GM23338 (cell line): Measurements from ENCODE around the gene PAX3. TPM values are rescaled to one million over a fixed set of nuclear protein-coding genes. Genes with fewer than 3 reads are reported as not detected.

Source experiments
- ATAC-seq: fragments of 200-7000 bp; cut with Tn5 transposase; 3 replicates; pipeline ENCODE4 v1.9.1; 2020
- DNase-seq: peaks from one replicate; pipeline ENCODE4 v3.0.0-alpha.2; 2015; ENCODE audit warnings: low spot score
- H2AFZ ChIP-seq: fragments of 200-600 bp; sonication (generic); 2 replicates; pipeline ENCODE4 v1.8.0; 2016; ENCODE audit warnings: antibody characterized with exemption, mild to moderate bottlenecking, moderate library complexity
- H3F3A ChIP-seq: fragments of 200-600 bp; sonication (generic); replicated peaks from 2 replicates; pipeline ENCODE4 v1.8.0; 2017; ENCODE audit warnings: antibody characterized with exemption, mixed run types, low read depth
- H3K27ac ChIP-seq: fragments of 200-600 bp; sonication (generic); 2 replicates; pipeline ENCODE4 v1.6.1; 2016; ENCODE audit warnings: low read depth
- H3K27me3 ChIP-seq: fragments of 200-600 bp; sonication (generic); 2 replicates; pipeline ENCODE4 v1.8.0; 2016; ENCODE audit warnings: mild to moderate bottlenecking, mixed run types, moderate library complexity; ENCODE audit not compliant: insufficient read depth
- H3K36me3 ChIP-seq: fragments of 200-600 bp; sonication (generic); 2 replicates; pipeline ENCODE4 v1.8.0; 2016; ENCODE audit warnings: mild to moderate bottlenecking; ENCODE audit not compliant: insufficient read depth
- H3K4me1 ChIP-seq: fragments of 200-600 bp; sonication (generic); 2 replicates; pipeline ENCODE4 v1.8.0; 2016; ENCODE audit warnings: mild to moderate bottlenecking, moderate library complexity; ENCODE audit not compliant: insufficient read depth
- H3K4me2 ChIP-seq: fragments of 200-600 bp; sonication (generic); 2 replicates; pipeline ENCODE4 v1.7.1; 2017; ENCODE audit warnings: mixed run types
- H3K4me3 ChIP-seq: fragments of 200-600 bp; sonication (generic); 2 replicates; pipeline ENCODE4 v1.6.1; 2016; ENCODE audit warnings: mixed run types
- H3K79me2 ChIP-seq: fragments of 200-600 bp; sonication (generic); replicated peaks from 2 replicates; pipeline ENCODE4 v1.8.0; 2017; ENCODE audit warnings: mild to moderate bottlenecking; ENCODE audit not compliant: insufficient read depth
- H3K9me2 ChIP-seq: fragments of 200-600 bp; sonication (generic); 2 replicates; pipeline ENCODE4 v1.8.0; 2017; ENCODE audit not compliant: insufficient read depth
- H4K20me1 ChIP-seq: fragments of 200-600 bp; sonication (generic); replicated peaks from 2 replicates; pipeline ENCODE4 v1.8.0; 2017; ENCODE audit warnings: mild to moderate bottlenecking; ENCODE audit not compliant: insufficient read depth
- H3K27ac Mint-ChIP-seq: 2 replicates; pipeline ENCODE4 v1.8.0; 2020; ENCODE audit warnings: inconsistent platforms, mild to moderate bottlenecking, moderate library complexity, mixed read lengths
- H3K27me3 Mint-ChIP-seq: 3 replicates; pipeline ENCODE4 v1.8.0; 2022; ENCODE audit warnings: low read depth, mild to moderate bottlenecking, moderate library complexity, mixed read lengths, inconsistent platforms; ENCODE audit not compliant: insufficient read depth, poor library complexity
- H3K36me3 Mint-ChIP-seq: 3 replicates; pipeline ENCODE4 v1.8.0; 2021; ENCODE audit warnings: low read depth, mild to moderate bottlenecking, inconsistent platforms, moderate library complexity, mixed read lengths
- H3K4me1 Mint-ChIP-seq: 3 replicates; pipeline ENCODE4 v1.8.0; 2020; ENCODE audit warnings: mild to moderate bottlenecking, inconsistent platforms, mixed read lengths
- H3K4me3 Mint-ChIP-seq: 3 replicates; pipeline ENCODE4 v1.8.0; 2021; ENCODE audit warnings: moderate library complexity, mild to moderate bottlenecking, inconsistent platforms, mixed read lengths
- H3K9me3 Mint-ChIP-seq: 3 replicates; pipeline ENCODE4 v1.8.0; 2020; ENCODE audit warnings: moderate library complexity, mild to moderate bottlenecking, inconsistent platforms, mixed read lengths
- CREB1 ChIP-seq: fragments of 250-450 bp; sonication (Bioruptor Pico); IDR thresholded peaks from 2 replicates; pipeline ENCODE4 v1.5.0; 2020; ENCODE audit warnings: low read depth, mild to moderate bottlenecking, moderate library complexity
- EZH2 ChIP-seq: fragments of 200-600 bp; sonication (generic); IDR thresholded peaks from one replicate; pipeline ENCODE4 v1.8.0; 2017; ENCODE audit warnings: antibody characterized with exemption, mild to moderate bottlenecking, low read depth; ENCODE audit not compliant: unreplicated experiment
- JUNB ChIP-seq: IDR thresholded peaks from one replicate; pipeline ENCODE4 v1.6.1; 2016; ENCODE audit warnings: antibody characterized with exemption; ENCODE audit not compliant: unreplicated experiment
- NANOG ChIP-seq: IDR thresholded peaks from 2 replicates; pipeline ENCODE4 v1.6.1; 2016; ENCODE audit warnings: antibody characterized with exemption, borderline replicate concordance
- ZNF114 ChIP-seq: fragments of 250-450 bp; sonication (Bioruptor Pico); IDR thresholded peaks from 2 replicates; pipeline ENCODE4 v1.5.0; 2020; ENCODE audit warnings: mild to moderate bottlenecking, moderate library complexity
- polyA plus RNA-seq: library from polyadenylated mRNA; unstranded; fragments of >200 nt; fragmentation: Nextera tagmentation; extraction: Ambion mirVana; gene quantifications from 2 replicates; pipeline ENCODE4 v1.2.1, GENCODE V29; 2016
- total RNA-seq: library from RNA; depleted of rRNA; stranded (reverse); fragments of >200 nt; shearing (Covaris generic); gene quantifications from 2 replicates; pipeline ENCODE4 v1.2.3, GENCODE V29; 2014
- TF ChIP-seq, protein P1 (sequence below), 2 experiments: fragments of 200-600 bp in 1 of 2; sonication (generic) in 1 of 2; conservative IDR thresholded peaks; 2 replicates each; pipeline versions ENCODE4 v1.5.1 to v1.6.1; 2016 to 2017; ENCODE audit warnings: antibody characterized with exemption in 2 of 2, low read depth in 2 of 2, mild to moderate bottlenecking in 2 of 2, moderate library complexity in 1 of 2
- TF ChIP-seq, protein P2 (sequence below): IDR thresholded peaks from 2 replicates; pipeline ENCODE4 v1.6.1; 2016; ENCODE audit warnings: antibody characterized with exemption
- TF ChIP-seq, protein P3 (sequence below): IDR thresholded peaks from one replicate; pipeline ENCODE4 v1.6.1; 2018; ENCODE audit warnings: antibody characterized with exemption; ENCODE audit not compliant: unreplicated experiment

The PAX3 gene
- total and polyA plus RNA-seq, 2 experiments from 2014 or later = not detected

- Histone ChIP-seq H3K27me3 (peaks cover 100% of the 10 kb centered on the region), H3K9me2 (no peaks in the 10 kb centered on the region), H4K20me1 (peaks cover 36% of the 10 kb centered on the region), H3K4me2 (peak overlapping the region; percentile 73; the same call in 1 of the 2 replicates), H3K36me3 (no peaks in the 10 kb centered on the region), H3F3A (peaks cover 37% of the 10 kb centered on the region), H3K4me1 (peaks cover 81% of the 10 kb centered on the region), H3K27ac (no peak overlapping the region), H3K79me2 (no peaks in the 10 kb centered on the region), H3K4me3 (peak overlapping the region; percentile 44), H2AFZ (no peak overlapping the region)
- no peak for TF ChIP-seq CREB1 (CRISPR knock-in tag)
- TF ChIP-seq ZNF114 (CRISPR knock-in tag) = no peak
- TF ChIP-seq JUNB = no peak
- peak; percentile 89 for TF ChIP-seq EZH2
- TF ChIP-seq, protein P1, sequence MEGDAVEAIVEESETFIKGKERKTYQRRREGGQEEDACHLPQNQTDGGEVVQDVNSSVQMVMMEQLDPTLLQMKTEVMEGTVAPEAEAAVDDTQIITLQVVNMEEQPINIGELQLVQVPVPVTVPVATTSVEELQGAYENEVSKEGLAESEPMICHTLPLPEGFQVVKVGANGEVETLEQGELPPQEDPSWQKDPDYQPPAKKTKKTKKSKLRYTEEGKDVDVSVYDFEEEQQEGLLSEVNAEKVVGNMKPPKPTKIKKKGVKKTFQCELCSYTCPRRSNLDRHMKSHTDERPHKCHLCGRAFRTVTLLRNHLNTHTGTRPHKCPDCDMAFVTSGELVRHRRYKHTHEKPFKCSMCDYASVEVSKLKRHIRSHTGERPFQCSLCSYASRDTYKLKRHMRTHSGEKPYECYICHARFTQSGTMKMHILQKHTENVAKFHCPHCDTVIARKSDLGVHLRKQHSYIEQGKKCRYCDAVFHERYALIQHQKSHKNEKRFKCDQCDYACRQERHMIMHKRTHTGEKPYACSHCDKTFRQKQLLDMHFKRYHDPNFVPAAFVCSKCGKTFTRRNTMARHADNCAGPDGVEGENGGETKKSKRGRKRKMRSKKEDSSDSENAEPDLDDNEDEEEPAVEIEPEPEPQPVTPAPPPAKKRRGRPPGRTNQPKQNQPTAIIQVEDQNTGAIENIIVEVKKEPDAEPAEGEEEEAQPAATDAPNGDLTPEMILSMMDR (conservative IDR thresholded peaks at IDR 0.05; ENCODE audit: low read depth in 2 of 2) = no peak
- TF ChIP-seq NANOG = no peak
- Mint-ChIP-seq H3K4me1 (peaks cover 78% of the 10 kb centered on the region), H3K9me3 (peaks cover 3% of the 10 kb centered on the region; the same call in 2 of the 3 replicates), H3K27ac (no peak overlapping the region), H3K36me3 (no peaks in the 10 kb centered on the region), H3K27me3 (peaks cover 97% of the 10 kb centered on the region), H3K4me3 (peak overlapping the region; percentile 34; the same call in 1 of the 3 replicates)
- DNase-seq = no peak
- ATAC-seq = 0 out of 3 replicates have a peak, but pooled peaks have one; percentile 2
These were observed 6.4 kb downstream of the PAX3 start for GRCh38 chr2:222292149-222293134.

DNA sequence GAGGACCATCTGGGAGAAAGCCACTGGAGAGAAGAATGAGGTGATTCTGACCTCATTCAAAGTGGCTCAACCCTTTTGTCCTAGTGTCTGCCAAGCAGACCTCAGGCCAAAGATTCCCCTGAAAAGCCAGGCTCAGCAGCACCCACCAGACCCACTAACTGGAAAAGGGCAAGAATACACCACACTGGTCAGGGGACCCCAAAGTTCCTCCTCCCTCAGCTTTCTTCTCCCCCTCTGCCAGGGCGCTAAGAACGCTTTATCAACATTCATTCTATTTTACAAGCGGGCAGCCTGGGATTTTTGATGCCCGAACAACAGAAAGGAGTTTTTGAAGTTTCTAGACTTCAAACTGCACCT, 7.3 kb downstream of the PAX3 start:
- Histone ChIP-seq H3K27ac (no peak overlapping the region), H3K79me2 (no peaks in the 10 kb centered on the region), H3K4me3 (peak overlapping the region; percentile 44), H3K36me3 (no peaks in the 10 kb centered on the region), H4K20me1 (peaks cover 35% of the 10 kb centered on the region), H3F3A (peaks cover 30% of the 10 kb centered on the region), H3K4me1 (peaks cover 78% of the 10 kb centered on the region), H3K9me2 (no peaks in the 10 kb centered on the region), H3K4me2 (peak overlapping the region; percentile 73), H3K27me3 (peaks cover 100% of the 10 kb centered on the region), H2AFZ (no peak overlapping the region)
- Mint-ChIP-seq H3K36me3 (no peaks in the 10 kb centered on the region), H3K9me3 (peaks cover 3% of the 10 kb centered on the region; the same call in 1 of the 3 replicates), H3K27me3 (peaks cover 97% of the 10 kb centered on the region), H3K27ac (no peak overlapping the region), H3K4me3 (no peak overlapping the region; the same call in 1 of the 3 replicates), H3K4me1 (peaks cover 68% of the 10 kb centered on the region)
- ATAC-seq (no peak), DNase-seq (no peak)
- TF ChIP-seq, protein P2, sequence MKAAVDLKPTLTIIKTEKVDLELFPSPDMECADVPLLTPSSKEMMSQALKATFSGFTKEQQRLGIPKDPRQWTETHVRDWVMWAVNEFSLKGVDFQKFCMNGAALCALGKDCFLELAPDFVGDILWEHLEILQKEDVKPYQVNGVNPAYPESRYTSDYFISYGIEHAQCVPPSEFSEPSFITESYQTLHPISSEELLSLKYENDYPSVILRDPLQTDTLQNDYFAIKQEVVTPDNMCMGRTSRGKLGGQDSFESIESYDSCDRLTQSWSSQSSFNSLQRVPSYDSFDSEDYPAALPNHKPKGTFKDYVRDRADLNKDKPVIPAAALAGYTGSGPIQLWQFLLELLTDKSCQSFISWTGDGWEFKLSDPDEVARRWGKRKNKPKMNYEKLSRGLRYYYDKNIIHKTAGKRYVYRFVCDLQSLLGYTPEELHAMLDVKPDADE = no peak
- TF ChIP-seq CREB1 (CRISPR knock-in tag) = no peak
- TF ChIP-seq, protein P1 (conservative IDR thresholded peaks at IDR 0.05; ENCODE audit: low read depth in 2 of 2) = no peak
- TF ChIP-seq EZH2 = no peak
- TF ChIP-seq, protein P3, sequence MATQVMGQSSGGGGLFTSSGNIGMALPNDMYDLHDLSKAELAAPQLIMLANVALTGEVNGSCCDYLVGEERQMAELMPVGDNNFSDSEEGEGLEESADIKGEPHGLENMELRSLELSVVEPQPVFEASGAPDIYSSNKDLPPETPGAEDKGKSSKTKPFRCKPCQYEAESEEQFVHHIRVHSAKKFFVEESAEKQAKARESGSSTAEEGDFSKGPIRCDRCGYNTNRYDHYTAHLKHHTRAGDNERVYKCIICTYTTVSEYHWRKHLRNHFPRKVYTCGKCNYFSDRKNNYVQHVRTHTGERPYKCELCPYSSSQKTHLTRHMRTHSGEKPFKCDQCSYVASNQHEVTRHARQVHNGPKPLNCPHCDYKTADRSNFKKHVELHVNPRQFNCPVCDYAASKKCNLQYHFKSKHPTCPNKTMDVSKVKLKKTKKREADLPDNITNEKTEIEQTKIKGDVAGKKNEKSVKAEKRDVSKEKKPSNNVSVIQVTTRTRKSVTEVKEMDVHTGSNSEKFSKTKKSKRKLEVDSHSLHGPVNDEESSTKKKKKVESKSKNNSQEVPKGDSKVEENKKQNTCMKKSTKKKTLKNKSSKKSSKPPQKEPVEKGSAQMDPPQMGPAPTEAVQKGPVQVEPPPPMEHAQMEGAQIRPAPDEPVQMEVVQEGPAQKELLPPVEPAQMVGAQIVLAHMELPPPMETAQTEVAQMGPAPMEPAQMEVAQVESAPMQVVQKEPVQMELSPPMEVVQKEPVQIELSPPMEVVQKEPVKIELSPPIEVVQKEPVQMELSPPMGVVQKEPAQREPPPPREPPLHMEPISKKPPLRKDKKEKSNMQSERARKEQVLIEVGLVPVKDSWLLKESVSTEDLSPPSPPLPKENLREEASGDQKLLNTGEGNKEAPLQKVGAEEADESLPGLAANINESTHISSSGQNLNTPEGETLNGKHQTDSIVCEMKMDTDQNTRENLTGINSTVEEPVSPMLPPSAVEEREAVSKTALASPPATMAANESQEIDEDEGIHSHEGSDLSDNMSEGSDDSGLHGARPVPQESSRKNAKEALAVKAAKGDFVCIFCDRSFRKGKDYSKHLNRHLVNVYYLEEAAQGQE = no peak
